GOT3 (cell line): ENCODE measurements around the gene RPS6KB1.
"Not testable (repeated sequence)": the region's sequence is repeated elsewhere in the genome, so short reads cannot be mapped to it uniquely, and the experiment has no call there.

Experiments
- DNase-seq: peaks from one replicate; lab custom pipeline; 2025; ENCODE audit warnings: mixed read lengths; lab: John Stamatoyannopoulos, UW

The RPS6KB1 gene

DNA sequence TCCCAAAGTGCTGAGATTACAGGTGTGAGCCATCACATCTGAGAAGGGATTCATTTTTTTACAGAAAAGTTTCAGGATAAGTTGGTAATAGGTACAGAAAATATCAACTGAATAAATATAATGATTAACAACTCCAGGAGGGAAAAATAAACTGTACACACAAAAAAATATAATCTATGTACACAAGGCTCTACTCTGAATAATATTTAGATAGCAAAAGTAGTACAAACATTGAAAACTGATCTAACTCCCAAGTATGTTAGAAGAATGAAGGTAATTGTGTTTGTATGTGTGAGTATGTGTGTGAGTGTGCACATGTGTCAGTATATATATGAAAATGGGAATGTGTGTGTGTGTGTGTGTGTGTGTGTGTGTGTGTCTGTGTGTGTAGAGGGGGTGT, 20.6 kb upstream of the RPS6KB1 start:
- DNase-seq: no peak

DNA sequence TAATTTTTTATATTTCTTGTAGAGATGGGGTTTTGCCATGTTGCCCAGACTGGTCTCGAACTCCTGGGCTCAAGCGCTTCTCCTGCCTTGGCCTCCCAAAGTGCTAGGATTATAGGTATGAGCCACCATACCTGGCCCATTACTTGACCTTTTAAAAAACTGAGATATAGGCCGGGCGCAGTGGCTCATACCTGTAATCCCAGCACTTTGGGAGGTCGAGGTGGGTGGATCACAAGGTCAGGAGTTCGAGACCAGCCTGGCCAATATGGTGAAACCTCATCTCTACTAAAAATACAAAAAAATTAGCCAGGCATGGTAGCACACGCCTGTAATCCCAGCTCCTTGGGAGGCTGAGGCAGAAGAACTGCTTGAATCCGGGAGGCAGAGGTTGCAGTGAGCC, 19.5 kb upstream of the RPS6KB1 start:
- DNase-seq: not testable (repeated sequence)

DNA sequence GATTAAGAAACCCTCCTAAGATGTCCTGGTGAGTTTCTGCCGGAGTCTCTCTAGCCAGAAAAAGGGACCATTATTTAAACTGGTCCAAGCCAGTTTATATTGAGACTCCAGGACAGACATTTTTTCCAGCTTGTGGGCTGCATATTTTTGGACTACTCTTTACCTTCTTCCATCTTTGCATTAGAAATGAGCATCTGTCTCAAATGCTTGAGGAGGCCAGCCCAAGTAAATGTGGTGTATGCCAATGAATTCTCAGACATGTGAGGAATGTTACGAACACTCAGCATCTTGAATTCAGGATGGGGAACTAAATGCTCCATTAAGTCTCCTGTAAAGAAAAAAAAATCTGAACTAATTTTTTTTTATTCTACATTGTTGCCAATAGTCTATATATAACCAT, 18.5 kb upstream of the RPS6KB1 start:
- DNase-seq: no peak

DNA sequence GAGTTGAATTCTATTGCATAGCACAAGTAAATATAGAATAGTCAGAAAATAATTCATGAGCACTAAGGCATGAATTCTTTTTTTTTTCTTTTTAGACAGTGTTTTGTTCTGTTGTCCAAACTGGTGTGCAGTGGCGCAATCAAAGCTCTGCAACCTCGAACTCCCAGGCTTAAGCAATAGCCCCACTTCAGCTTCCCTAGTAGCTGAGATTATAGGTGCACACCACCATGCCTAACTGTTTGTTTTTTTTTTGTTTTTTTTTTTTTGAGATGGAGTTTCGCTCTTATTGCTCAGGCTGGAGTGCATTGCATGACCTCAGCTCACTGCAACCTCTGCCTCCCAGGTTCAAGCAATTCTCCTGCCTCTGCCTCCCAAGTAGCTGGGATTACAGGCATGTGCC, 16.8 kb upstream of the RPS6KB1 start:
- no peak for DNase-seq

DNA sequence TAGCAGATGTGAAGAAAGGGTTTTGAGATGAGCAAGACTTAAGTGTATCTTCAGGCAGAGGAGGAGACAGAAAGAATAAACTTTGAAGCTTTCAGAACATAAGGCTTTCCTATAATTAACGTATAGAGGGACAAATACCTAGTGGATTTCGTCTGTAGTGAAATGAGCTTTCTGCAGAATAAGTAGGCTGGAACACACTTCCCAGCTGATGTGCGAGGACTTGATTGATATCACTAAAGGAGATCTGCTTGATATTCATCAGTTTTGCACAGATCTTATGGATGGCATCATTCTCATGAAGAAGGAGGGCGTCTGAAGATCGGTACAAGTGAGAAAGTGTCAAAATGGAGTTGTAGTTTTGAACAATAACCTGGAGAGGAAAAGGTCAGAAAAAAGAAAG, 15.0 kb upstream of the RPS6KB1 start:
- DNase-seq: no peak

DNA sequence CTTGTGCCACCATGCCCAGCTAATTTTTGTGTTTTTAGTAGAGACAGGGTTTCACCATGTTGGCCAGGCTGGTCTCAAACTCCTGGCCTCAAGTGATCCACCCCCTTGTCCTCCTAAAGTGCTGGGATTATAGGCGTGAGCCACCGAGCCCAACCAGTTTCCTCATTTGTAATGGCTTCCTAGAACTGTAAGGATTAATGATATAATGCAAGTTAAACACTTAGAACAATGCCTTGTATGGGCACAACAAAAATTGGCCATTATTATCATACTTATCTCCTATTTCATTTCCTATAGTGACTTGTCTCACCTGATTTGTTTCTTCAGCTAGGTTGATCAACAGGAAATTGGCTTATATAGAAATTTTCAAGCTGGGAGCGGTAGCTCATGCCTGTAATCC, 14.3 kb upstream of the RPS6KB1 start:
- no peak for DNase-seq

DNA sequence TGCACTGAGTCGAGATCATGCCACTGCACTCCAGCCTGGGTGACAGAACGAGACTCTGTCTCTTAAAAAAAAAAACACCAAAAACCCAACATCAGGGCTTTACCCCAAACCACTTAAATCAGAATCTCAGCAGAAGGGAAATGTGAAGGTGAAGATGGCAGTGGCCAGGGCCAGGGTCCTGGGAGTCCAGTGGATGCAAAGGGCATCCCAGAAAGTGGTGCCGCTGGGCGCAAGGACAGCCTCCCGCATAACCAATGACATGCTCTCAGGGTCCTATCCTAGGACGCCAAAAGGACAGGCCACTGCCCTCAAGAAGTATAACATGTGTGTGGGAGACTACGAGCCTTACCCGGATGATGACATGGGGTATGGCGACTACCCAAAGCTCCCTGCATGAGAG, 8.1 kb upstream of the RPS6KB1 start:
- no peak for DNase-seq

DNA sequence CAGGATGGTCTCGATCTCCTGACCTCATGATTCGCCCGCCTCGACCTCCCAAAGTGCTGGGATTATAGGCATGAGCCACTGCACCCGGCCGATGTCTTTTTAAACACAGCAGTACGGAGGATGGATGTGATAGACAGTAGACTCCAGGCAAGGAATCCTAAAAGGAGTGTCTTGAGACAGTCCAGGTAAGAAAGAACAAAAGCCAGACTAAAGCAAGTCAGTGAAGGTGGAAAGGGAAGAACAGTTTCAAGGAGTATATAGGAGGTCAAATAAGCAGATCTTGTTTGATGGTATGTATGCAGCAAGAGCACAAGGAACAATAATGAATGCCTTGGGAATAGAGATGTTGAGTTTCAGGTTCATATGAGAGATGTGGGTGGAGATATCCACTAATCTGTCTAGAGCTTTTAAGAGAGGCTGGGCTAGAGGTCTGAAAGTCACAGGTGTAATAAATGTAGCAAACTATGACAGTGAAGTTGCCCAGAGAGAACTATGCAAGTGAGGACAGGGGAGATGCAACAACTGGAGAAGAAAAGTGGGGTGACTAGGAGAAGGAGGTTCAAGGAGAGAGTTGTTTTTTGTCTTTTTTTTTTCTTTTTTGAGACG, 4.7 kb upstream of the RPS6KB1 start:
- no peak for DNase-seq

DNA sequence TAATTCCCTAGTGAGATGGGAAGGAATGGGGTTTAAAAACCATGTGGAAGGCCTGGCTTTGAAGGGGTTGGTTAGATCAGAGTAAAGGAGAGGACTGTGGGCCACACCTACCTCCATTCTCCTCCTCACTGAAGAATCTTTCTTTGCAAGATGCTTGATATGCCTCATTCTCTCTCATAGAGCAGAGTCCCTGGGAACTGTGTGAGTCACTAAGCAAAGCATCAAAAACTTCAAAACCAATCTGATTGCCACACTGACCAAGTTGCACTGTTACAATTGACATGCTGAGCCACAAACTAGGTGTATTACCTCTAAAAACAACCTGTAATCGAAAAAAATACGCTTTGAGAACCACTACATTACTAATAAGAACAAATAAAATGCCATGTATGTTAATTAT, 2.2 kb upstream of the RPS6KB1 start:
- no peak for DNase-seq

DNA sequence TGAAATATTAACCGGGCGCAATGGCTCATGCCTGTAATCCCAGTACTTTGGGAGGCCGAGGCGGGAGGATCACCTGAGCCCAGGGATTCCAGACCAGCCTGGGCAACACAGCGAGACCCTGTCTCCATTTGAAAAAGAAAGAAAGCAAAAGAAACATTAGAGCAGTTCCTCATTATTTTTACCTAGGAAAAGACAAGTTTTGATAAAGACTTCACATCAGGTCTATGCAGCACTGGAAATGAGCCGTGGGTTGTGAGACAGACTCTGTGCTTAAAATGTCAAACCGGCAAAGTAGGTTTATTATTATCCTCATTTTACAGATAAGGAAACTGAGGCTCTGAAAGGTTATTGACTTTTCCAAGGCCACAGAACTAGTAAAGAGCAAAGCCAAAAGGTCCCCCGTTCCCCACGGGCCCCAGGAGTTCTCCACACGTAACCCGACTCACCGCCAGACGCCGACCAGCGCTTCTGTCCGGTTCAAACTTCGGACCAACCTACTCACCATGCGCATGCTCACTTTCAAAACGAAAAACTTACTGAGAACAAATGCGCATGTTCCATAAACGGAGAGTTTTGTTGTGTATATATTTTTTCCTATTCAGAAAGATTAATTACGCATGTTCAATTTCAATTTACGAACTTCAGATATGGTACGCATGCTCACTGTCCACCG, 534 bp upstream of the RPS6KB1 start:
- no peak for DNase-seq

DNA sequence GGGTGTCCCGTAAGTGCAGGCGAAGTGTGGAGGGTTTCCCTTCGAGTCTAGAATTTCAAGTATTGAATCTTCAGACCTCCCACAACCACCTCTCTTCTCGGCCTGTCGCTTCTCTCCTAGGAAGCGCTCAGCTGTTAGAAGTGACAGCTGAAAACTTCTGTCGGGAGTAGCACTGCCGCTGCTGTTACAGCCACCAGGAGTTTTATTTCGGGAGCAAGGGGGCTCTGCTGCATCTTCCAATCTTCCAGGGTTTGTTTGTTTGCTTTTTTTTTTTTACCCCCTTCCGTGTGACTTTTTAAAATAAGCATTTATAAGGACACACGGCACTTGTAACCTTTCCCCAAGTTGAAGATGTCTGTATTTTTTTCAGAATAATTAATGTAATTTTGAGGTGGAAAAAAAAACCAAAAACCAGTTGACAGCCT, 767 bp downstream of the RPS6KB1 start:
- no peak for DNase-seq

DNA sequence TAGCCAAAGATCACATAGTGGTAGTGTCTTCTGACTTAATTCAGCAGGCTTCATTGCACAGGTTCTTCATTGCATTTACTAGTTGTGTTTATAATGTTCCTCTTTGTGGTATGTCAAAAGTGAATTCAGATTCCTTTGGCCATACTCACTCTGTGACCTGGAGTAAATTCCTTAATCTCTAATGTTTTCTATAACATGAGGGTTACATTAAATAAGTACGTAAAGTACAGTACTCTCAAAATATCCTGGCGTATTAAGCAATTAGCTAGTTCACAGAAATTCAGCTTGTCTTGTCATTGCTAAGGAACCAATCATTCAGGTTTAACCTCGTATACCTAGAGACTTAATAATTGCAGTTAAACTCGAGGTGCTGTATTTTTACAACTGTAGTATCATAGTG, 4.2 kb downstream of the RPS6KB1 start:
- DNase-seq: no peak

DNA sequence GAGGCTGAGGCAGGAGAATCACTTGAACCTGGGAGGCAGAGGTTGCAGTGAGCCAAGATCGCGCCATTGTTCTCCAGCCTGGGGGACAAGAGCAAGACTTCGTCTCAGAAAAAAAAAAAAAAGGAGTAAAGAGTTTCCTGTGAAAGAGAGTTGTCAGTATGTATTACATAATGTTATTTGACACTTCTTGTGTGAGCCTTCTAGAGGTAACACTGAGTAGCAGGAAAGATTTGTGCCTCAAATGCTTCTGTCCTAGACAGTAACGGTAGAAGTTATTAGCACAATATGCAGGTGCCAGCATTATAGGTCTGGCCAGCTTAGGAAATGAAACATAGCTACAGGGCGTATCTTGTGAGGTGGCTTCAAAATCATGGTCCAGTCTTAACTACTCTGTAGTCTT, 6.2 kb downstream of the RPS6KB1 start:
- no peak for DNase-seq

DNA sequence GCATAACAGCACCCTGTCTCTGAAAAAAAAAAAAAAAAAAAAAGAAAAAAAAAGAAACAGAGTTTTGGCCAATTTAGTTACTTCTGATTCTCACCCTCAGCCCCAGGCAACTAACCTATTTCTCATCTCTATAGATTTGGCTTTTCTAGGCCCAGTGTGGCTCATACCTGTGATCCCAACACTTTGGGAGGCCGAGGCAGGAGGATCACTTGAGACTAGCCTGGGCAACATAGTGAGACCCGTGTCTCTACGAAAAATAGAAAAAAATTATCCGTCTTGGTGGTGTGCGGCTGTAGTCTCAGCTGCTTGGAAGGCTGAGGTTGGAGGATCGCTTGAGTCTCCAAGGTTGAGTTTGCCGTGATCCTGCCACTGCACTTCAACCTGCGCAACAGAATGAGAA, 8.7 kb downstream of the RPS6KB1 start:
- no peak for DNase-seq

DNA sequence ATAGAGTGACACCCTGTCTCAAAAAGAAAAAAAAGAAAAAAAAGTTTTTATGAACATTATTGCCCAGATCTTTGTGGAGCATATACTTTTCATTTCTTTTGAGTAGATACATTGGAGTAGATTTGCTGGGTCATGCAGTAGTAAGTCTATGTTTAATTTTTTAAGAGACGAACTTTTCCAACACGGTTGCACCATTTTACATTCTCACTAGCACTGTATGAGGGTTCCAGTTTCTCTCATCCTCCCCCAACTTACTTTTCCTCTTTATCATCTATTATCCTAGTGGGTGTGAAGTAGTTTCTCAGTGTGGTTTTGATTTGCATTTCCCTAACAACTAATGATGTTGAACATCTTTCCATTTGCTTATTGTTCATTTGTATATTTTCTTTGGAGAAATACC, 10.5 kb downstream of the RPS6KB1 start:
- DNase-seq: no peak

DNA sequence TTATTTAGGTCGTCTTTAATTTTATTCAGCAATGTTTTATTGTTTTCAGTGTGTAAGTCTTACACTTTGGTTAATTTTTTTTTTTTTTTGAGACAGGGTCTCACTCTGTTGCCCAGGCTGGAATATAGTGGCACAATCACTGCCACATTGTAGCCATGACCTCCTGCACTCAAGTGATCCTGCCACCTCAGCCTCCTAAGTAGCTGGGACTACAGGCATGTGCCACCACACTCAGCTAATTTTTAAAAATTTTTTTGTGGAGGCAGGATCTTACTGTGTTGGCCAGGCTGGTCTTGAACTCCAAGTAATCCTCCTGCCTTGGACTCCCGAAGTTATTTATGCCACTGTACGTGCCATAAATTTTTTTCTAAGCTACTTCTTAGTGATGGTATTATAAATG, 14.5 kb downstream of the RPS6KB1 start:
- no peak for DNase-seq

DNA sequence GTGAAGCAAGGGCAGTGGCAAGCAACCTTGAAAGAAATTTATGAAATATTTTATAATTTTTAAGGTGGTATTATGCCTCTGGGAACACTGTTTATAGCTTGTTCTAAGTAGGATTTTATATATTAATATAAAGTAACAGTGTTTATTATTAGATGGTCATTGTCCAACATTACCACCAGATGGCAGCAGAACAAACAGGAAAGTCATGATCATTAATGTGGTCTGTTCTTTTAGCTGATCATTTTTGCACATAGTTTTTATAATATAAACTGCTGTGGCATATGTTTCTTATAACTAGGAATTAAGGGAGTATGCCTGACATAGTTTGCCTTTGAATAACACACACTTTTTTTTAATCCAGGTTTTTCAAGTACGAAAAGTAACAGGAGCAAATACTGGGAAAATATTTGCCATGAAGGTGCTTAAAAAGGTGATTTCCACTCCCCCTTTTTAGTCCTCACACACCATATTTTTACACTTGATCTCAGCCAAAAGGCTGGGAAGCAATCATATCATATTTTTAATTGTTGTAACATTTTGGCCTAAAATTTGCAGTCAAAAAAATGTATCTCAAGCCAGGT, 21.4 kb downstream of the RPS6KB1 start:
- DNase-seq: no peak

DNA sequence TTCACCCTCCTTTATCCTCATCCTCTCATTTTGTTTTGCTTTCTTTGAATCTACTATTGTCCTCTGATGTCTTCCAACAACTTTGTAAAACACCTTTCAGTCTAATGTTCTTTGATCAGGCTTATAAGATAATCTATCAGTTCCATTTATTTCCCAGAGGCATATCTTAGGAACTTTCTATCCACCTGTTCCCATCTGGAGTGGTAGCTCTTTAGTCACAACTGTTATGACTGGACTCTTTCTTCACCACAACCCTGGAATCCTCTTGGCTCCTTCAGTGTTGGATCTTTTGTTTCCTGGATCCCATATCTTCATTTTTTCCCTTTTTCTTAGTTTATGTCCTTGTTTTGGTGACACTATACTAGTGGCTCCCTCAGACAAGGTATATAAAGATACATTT, 23.5 kb downstream of the RPS6KB1 start:
- DNase-seq: no peak

DNA sequence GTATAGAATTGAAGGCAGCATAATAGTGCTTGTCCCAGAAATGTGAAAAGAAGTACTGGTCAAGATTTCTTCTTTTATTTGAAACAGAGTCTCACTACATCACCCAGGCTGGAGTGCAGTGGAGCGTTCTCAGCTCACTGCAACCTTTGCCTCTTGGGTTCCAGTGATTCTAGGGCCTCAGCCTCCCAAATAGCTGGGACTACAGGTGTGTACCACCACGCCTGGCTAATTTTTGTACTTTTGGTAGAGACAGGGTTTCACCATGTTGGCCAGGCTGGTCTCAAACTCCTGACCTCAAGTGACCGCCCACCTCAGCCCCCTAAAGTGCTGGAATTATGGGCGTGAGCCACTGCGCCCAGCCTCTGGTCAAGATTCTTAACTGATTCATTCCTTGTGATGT, 27.7 kb downstream of the RPS6KB1 start:
- DNase-seq: not testable (repeated sequence)

DNA sequence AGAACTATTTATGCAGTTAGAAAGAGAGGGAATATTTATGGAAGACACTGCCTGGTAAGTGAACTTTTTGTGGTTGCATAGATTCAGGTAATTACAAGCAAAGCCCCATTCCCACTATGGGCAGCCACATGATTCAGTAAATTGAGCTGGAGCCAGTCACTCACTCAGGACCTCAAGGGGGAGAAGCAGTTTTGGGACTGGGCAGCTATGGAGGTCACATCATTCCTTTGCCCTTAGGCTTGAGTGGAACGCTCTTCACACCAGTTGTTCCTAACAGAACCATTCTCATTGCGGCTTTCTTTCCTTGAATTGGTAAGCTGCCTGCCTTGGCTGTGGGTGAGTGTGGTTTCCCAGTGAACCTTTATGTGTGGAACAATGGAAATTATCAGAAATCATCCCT, 37.2 kb downstream of the RPS6KB1 start:
- not testable (repeated sequence) for DNase-seq

DNA sequence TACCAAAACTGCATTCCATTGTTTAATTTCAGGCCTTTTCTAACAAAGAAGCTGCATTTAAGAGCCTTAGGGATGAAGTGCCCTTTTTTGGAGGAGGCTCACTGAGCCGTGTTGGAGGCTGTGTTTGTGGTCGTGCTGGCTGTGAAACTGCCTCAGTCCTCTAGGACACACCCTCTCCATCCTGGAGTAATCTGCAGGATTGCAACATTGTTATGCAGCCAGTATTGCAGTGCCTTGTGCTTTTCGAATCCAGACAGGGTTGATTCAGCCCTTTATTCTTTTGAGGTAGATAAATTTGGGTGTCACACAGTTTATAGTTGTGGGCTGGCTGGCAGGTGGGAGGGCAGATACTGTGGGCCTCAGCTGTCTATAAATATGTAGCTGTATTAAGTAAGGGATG, 37.8 kb downstream of the RPS6KB1 start:
- DNase-seq: not testable (repeated sequence)

DNA sequence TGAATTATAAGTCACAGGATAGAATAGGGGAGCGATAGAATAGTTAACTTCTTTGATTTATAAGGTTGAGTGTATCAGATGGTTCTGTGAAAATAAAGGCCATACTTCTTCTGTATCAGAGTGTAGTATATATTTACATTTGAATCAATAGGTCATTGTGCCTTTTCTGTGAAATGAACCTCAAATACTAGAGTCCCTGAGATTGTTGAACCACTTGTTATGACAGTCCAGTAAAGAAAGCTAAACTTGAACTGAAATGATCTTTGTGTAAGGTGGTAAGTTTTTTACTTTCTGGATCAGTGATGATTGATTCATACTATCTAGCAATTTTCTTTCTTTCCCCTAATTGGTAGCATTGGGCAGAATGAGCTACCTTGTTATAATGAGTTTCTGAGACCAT, 40.4 kb downstream of the RPS6KB1 start:
- DNase-seq: not testable (repeated sequence)

DNA sequence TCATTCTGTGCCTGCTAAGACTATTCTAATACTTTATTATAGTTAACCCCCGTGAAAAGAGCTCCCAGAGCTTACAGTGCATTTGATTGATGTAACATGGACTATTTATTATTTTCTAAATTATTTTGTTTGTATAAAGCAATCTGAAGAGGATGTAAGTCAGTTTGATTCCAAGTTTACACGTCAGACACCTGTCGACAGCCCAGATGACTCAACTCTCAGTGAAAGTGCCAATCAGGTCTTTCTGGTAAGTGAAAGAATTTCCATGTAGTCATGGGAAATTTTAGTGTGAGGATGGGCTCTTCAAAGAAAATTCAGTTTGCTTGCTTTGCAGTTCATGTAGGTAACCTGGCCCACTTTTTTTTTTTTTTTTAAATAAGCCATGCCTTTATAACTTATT, 47.8 kb downstream of the RPS6KB1 start:
- DNase-seq: not testable (repeated sequence)

DNA sequence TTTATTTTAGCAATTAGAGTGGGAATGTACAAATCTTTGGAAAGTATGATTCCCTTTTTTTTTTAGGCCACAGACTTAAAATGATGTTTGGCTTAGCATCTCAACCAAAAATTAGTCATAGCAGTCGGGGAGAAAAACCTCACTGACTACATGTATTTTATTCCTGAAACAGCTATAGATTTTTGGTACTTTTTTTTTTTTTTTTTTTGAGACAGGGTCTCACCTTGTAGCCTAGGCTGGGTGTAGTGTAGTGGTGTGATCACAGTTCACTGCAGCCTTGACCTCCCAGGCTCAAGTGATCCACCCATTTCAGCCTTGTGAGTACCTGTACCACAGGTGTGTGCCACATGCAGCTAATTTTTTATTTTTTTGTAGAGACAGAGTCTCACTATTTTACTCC, 48.2 kb downstream of the RPS6KB1 start:
- DNase-seq: no peak
